ENCODE measurements around the gene SLC35G4.
"Not testable (repeated sequence)": the region's sequence is repeated elsewhere in the genome, so short reads cannot be mapped to it uniquely, and the experiment has no call there.

SLC35G4 gene

DNA sequence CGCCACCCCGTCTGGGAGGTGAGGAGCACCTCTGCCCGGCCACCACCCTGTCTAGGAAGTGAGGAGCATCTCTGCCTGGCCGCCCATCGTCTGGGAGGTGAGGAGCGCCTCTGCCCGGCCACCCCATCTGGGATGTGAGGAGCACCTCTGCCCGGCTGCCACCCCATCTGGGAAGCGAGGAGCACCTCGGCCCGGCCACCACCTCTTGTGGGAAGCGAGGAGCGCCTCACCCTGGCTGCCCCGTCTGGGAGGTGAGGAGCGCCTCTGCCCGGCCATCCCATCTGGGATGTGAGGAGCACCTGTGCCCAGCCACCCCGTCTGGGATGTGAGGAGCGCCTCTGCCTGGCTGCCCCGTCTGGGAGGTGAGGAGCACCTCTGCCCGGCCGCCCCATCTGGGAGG, 4.6 kb downstream of the SLC35G4 start:
- DNase-seq (ENCODE audit: low spot score), result not testable (repeated sequence)

DNA sequence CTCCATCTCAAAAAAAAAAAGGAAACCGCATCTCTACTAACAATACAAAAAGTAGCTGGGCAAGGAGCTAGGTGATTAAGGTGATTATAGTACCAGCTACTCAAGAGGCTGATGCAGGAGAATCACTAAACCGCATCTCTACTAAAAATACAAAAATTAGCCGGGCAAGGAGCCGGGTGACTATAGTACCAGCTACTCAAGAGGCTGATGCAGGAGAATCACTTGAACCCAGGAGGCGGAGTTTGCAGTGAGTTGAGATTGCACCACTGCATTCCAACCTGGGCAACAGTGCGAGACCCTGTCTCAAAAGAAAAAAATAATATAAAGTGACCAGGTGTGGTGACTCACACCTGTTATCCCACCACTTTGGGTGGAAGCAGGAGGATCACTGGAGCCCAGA, 5.6 kb downstream of the SLC35G4 start:
- not testable (repeated sequence) for DNase-seq (ENCODE audit: low spot score)

DNA sequence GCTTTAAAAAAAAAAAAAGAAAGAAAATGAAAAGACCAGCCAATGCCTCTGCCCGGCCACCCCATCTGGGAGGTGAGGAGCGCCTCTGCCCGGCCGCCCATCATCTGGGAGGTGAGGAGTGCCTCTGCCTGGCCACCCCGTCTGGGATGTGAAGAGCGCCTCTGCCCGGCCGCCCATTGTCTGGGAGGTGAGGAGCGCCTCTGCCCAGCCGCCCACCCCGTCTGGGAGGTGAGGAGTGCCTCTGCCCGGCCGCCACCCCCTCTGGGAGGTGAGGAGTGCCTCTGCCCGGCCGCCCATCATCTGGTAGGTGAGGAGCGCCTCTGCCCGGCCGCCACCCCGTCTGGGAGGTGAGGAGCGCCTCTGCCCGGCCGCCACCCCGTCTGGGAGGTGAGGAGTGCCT, 37.9 kb downstream of the SLC35G4 start:
- not testable (repeated sequence) for DNase-seq (ENCODE audit: low spot score)

DNA sequence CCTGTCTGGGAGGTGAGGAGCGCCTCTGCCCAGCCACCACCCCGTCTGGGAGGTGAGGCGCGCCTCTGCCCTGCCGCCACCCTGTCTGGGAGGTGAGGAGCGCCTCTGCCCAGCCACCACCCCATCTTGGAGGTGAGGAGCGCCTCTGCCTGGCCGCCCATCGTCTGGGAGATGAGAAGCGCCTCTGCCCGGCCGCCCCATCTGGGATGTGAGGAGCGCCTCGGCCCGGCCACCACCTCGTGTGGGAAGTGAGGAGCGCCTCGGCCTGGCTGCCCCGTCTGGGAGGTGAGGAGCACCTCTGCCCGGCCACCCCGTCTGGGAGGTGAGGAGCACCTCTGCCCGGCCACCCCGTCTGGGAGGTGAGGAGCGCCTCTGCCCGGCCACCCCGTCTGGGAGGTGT, 38.4 kb downstream of the SLC35G4 start:
- DNase-seq (ENCODE audit: low spot score), result not testable (repeated sequence)

DNA sequence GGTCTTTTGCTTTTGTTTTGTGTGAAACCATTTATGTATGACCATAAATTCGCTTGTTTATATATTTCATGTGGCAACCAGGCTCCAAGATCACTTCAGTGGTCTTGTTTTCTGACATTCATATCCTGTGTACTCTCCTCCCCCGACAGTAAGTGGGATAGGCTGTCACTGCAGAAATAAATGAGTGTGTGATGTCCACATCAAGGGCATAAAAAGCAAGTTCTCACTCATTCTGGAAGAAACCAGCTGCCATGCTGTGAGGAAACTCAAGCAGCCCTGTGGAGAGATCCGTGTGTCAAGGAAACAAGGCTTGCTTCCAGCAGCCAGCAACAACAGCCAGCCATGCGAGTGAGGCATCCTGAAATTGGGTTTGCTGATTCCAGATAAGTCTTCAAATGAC, 40.4 kb downstream of the SLC35G4 start:
- no peak for DNase-seq (ENCODE audit: low spot score)

DNA sequence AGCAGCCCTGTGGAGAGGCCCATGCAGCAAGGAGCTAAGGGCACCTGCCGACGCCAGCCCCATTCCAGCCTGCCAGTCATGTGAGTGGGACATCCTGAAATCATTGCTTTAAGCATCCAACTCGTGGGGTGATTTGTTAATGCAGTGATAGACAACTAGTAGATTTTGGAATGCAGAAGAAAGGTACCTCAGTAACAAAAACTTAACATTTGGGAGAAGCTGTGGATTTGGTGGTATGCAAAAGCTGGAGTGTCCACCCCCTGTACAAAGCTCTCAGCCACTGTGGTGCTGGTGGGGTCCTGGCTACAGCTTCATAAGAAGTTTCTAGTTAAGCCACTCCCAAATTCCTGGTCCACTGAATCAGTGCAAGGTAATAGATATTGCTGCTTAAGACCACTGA, 42.5 kb downstream of the SLC35G4 start:
- DNase-seq (ENCODE audit: low spot score), result no peak

DNA sequence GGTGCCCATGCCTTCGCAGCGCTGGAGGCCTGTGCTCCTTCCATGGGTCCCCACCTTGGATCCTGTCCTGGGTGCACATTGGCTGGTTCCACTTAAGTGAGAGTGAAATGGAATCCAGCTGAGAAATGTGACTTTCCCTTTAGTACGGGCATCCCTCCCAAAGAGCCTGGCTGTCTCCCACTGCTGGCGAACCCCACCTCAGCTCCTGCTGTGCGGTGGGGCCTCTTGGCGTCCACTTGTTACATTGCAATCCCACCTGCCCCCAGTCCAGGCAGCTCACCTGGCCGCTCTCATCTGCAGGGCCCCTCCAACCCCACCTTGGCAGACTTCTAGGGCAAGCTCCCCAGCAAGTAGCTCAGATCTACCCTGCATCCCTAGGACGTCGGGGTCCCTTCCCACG, 44.1 kb downstream of the SLC35G4 start:
- DNase-seq (ENCODE audit: low spot score), result no peak

DNA sequence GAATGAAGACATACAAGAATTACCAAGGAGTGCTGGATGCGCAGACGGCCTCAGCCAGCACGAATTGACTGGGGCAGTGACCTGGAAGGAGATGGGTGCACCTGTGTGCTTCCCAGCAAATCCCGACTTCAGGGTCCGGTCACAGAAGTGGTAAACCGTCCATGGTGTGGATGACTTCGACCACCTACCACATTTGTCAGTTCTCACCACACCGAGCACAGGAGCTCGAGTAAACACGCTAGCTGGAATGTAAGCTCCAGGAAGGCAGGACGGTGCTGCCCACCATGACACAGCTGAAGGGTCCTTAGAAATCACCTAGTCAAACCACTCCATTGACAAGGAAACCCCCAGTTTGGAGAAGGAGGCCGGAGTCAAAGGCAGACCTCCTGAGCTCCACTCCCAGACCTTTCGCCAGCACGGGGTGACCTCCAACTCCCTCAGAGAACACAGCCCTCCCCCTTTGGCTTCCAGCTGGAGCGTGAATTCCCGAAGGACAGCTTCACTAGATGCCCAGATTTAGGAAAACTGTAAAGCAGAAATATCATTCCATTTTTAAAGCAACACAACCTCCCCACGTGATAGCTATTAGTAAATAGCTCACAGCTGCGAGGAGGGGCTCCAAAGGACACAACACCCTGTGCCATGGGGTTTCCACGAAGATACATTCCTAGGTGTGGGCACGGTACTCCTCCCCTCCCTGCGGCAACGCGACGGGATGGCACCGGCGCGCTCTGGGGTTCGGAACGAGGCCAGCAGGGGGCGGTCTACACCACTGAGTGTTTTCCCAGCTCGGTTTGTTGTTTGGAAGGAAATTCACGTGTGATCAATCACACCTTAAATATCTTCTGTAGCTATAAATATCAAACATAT, 45.6 kb downstream of the SLC35G4 start:
- peak; percentile 85 for DNase-seq (ENCODE audit: low spot score)

DNA sequence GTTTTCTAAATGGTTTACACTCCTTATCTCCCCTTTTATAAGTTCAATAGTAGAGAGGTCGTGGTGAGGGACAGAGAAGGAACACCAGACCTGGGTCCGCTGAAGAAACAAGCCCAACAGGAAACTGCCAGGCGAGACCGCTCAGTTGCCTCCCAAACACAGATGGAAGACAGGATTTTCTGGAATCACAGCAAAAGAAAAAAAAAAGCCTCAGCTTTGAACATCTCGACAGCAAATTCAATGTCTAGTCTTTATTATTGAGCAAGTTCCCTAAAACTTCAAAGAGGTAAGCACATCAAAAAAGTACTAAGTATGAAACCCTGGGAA, 46.2 kb downstream of the SLC35G4 start:
- no peak for DNase-seq (ENCODE audit: low spot score)

DNA sequence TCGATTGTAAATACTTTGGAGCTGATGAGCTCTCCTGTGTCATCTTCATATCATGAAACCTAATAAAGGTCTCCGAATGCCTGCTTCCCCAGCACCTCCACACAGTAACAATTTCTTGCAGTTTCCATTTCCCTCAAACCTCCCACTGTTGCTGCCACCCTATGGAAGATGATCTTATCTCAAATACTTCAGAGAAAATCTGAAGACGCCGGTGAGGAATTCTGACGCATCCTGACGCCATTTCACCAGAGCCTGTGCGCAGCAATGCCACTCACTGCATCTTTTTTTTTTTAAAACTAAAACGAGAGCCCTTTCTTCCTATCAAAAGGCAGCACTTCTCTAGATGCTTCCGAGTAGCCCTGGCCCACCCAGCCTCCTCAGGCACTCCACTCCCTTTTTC, 47.8 kb downstream of the SLC35G4 start:
- DNase-seq (ENCODE audit: low spot score), result no peak

DNA sequence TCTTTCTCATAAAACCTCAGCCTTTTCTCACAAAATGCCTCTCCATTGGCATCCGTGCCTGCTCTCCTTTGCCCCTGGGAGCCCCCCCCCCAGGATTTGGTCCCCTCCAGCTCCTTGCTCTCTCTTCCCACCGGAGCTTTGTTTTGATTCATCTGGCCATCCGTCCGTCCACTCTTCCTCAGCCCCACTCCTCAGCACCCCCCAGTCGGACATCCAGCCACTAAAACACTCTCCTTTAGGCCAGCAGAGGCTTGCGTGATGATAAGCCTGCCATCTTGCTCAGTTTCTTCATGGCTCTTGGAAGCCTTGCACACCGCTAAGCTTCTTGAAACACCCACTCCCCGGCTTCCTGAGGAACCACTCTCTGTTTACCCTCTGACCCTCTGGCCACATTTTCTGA, 48.2 kb downstream of the SLC35G4 start:
- DNase-seq (ENCODE audit: low spot score), result no peak

DNA sequence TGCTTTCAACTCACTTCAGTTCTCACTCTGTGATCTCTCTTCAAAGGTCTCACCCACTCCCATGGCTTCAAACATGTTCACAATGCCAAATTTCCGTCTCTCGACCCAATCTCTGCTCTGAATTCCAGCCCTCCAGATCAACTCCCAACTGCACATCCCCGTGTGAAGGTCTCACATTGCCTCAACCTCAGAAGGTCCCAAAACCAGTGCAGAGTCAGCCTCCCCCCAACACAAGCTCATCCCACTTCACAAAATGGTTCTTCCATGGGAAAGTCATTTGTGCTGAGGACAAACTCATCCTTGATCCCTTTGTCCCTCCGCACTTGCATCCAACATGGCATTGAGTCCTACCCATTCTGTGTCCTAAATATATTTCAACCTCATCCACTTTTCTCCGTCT, 48.6 kb downstream of the SLC35G4 start:
- no peak for DNase-seq (ENCODE audit: low spot score)

DNA sequence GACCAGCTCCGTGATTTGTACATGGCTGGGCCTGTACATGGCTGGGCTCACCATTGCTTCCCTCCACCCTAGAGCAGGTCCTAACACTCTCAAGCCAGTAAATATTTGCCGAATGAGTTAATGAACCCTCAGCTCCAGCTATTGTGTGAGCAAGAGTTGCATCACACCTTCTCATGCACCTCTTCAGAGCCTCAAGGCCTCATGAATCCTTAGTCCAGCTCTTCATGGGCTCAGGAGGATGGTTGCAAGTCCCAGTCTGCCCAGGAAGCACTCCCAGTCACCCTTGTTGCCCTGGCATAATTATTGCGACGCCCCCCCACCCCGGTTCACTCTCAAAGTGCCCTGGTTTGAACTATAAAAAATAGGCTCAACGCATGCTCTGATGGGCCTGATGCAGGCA, 49.6 kb downstream of the SLC35G4 start:
- DNase-seq (ENCODE audit: low spot score), result no peak

Data from AG20443 (cell line).